Measurements from ENCODE around the gene TEDC1. TPM values are rescaled to one million over a fixed set of nuclear protein-coding genes. Genes with fewer than 3 reads are reported as not detected.

Gene TEDC1
- total RNA-seq, 4 donors from 2014 or later: 0.97 to 4.2 (median 2.2) TPM

DNA sequence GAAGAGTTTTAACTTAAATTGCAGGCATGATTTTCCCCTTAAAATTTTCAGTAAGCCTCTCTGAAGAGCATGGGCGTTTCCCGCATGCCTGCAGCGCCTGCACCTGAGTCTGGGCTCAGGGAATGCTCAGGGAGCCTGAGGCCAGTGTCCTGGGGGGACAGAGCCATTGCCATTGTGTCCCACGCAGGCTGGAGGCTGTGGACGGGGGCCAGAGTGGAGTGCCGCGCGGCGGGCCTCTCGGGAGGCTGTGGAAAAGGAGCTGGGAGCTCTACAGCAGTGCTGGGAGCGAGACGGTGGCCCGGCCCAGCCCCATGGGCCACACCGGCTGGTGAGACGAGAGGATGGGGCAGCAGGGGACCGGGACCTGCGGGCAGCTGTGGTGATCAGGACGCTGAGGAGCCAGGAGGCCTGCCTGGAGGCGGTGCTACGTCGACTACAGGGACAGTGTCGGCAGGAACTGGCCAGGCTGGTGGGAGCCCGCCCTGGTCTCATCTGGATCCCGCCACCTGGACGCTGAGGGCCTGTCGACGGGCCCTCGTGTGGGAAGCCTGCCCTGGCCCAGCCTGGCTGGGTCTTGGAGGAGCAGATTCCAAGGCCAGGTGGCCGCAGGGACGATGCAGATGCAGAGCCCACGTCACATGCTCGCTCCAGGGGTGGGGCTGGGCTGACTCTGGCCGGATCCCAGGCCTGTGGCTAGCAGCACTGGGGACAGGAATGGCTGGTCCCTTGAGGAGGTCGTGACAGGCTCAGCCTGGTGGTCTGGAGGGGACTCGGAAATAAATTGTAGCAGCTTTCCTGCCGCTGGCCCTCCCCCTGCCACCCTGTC lies 7.6 kb downstream of the TEDC1 start:
- DNase-seq: no peak
- H3K27ac ChIP-seq: no peak overlapping the region
- peaks cover 0 to 16% of the 10 kb centered on the region in 2 donors for H3K4me1 ChIP-seq
- no peak overlapping the region for H3K4me3 ChIP-seq
- H3K36me3 ChIP-seq: no peaks in the 10 kb centered on the region
- in situ Hi-C loops (cut with MboI; ENCODE audit: low sequenced_read_pairs in 4 of 4) (loop anchor here in 1 of 4 donors (25.0 kb wide), 1 partner anchor 136 kb away; no protein-coding TSS in a partner anchor), intact Hi-C loops (cut with DNase I; ENCODE audit: low total_unique reads) (loop anchor here (10.0 kb wide), 1 partner anchor 334 kb away; the partner anchor contains the start of gene JAG2)
- no peak for ATAC-seq
- H3K27me3 ChIP-seq: no peaks in the 10 kb centered on the region
- no peaks in the 10 kb centered on the region for H3K9me3 ChIP-seq
- no peak for TF ChIP-seq POLR2A (IDR thresholded peaks at IDR 0.05)
- TF ChIP-seq CTCF (IDR thresholded peaks at IDR 0.05 in 4 of 5, conservative IDR thresholded peaks at IDR 0.05 in 1 of 5): no peak

DNA sequence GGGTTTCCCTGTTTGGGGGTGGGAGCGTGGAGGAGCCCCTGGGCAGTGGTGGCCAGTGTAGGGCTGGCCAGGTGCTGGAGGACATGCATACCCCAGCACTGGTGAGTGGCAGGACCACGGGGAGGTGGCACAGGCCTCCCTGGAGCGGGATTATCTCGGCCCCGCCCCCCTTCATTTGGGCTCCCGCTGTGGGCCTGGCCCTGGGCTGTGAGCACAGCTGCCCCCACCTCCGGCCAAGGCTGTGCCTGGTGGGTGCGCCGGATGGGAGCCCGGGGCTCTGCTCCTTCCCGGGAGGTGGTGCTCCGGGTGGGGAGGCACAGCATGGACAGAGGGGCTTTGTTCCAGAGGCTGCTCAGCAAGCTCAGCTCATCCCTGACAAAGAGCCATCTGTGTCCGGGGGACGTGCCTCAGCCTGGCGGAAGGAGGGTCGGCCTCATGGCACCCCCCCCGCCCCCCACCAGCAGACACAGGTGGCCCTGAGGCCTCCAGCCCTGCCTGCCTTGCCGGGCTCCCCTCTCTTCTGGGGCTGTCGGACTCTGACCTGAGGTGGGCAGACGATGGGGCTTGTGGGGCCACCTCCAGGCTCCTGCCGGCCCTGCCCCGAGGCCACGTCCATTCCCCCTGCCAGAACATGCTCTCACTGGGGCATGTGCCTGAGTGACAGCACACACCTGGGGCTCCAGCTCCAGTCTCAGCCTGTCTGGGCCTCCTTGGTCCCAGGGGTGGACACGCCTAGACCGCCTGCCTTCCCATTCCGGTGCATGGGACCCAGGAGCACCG lies 8.4 kb downstream of the TEDC1 start:
- H3K36me3 ChIP-seq: no peaks in the 10 kb centered on the region
- TF ChIP-seq POLR2A (IDR thresholded peaks at IDR 0.05): no peak
- TF ChIP-seq CTCF (IDR thresholded peaks at IDR 0.05 in 4 of 5, conservative IDR thresholded peaks at IDR 0.05 in 1 of 5): no peak
- no peaks in the 10 kb centered on the region for H3K27me3 ChIP-seq
- DNase-seq (no peak), ATAC-seq (no peak)
- in situ Hi-C loops (cut with MboI; ENCODE audit: low sequenced_read_pairs in 4 of 4) (loop anchor here in 1 of 4 donors (25.0 kb wide), 1 partner anchor 137 kb away; no protein-coding TSS in a partner anchor), intact Hi-C loops (cut with DNase I; ENCODE audit: low total_unique reads) (loop anchor here (10.0 kb wide), 1 partner anchor 335 kb away; the partner anchor contains the start of gene JAG2)
- H3K4me3 ChIP-seq: no peak overlapping the region
- H3K4me1 ChIP-seq: peaks cover 0 to 16% of the 10 kb centered on the region in 2 donors
- no peak overlapping the region for H3K27ac ChIP-seq
- no peaks in the 10 kb centered on the region for H3K9me3 ChIP-seq

DNA sequence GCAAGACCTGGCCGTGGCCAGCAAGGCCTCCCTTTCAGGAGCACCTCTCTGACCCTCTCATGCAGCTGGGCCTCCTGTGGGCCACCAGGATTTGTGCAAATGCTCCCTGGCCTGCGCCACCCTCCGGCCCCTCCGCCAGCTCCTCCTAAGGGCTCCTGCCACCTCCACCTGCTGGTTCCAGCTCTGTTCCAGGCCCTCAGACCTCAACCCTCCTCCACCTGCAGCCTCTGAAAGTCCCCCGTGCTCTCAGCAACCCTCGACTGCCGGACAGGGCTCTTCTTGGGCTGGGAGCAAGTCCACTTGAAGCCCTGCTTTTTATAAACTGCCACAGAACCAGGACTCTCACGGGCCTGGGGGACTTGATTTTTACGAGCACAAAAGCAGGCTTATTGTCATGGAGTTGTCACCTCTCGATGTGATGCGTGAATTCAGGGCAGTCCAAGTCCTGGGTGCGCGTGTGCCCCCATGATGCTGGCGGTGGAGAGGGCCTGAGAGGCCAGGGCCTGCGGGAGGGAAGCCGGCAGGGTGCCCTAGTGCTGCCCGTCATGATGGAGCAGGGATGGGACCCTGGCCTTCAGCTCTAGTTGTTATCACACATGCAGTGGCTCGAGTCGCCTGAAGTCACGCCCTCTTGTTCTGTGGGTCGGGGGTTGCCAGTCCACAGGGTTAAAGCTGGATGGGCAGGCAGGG lies 9.1 kb downstream of the TEDC1 start:
- H3K27me3 ChIP-seq: no peaks in the 10 kb centered on the region

More for the DNA sequence above, 9.1 kb downstream of the TEDC1 start:
- no peaks in the 10 kb centered on the region for H3K9me3 ChIP-seq
- no peak overlapping the region for H3K27ac ChIP-seq
- intact Hi-C loops (cut with DNase I; ENCODE audit: low total_unique reads) (no loop called here), in situ Hi-C loops (cut with MboI; ENCODE audit: low sequenced_read_pairs in 4 of 4) (no loop called here)
- no peak overlapping the region for H3K4me3 ChIP-seq
- TF ChIP-seq POLR2A (IDR thresholded peaks at IDR 0.05) (no peak), CTCF (IDR thresholded peaks at IDR 0.05 in 4 of 5, conservative IDR thresholded peaks at IDR 0.05 in 1 of 5) (no peak)
- ATAC-seq (no peak), DNase-seq (no peak)
- H3K36me3 ChIP-seq: no peaks in the 10 kb centered on the region
- H3K4me1 ChIP-seq: peaks cover 0 to 15% of the 10 kb centered on the region in 2 donors

All from gastrocnemius medialis (tissue), 4 donors.